AML-193 (cell line): ENCODE data around the gene CAMKMT.

Source experiments
- DNase-seq, 2 experiments: peaks; one replicate each; lab custom pipeline; 2025; lab: John Stamatoyannopoulos, UW

Gene CAMKMT

GRCh38 chr2:44801841-44802776 is 440.4 kb downstream of the CAMKMT start:
- DNase-seq, result no peak

DNA sequence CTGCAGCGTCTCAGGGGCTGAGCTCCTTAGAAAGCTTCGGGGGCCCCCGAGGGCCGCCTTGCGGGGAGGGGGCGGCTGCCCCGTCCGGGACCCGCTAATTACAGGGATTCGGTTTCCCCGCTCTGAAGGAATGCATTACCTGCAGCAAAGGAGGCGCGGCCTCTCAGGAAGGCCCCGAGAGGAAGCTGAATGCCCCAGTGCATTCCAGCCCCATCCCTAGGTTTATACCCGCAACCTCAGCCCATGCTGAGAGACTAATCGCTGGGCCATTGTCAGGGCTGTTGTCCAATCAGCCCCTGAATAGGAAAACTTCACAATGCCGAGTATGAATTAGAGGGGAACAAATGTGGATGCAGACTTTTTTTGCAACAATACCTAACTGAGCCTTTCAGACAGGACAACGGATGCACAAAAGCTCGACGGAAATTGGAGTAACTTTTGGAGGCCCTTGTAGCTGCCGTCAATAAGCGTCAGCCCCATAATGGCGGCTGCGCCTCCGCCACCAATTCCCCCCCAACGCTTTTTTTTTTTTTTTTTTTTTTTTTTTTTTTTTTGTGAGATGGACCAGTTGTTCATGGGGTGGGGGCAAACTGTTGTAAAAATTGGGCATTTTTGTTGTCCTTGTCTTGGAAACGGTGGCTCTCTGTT is 441.2 kb downstream of the CAMKMT start:
- DNase-seq, result no peak

DNA sequence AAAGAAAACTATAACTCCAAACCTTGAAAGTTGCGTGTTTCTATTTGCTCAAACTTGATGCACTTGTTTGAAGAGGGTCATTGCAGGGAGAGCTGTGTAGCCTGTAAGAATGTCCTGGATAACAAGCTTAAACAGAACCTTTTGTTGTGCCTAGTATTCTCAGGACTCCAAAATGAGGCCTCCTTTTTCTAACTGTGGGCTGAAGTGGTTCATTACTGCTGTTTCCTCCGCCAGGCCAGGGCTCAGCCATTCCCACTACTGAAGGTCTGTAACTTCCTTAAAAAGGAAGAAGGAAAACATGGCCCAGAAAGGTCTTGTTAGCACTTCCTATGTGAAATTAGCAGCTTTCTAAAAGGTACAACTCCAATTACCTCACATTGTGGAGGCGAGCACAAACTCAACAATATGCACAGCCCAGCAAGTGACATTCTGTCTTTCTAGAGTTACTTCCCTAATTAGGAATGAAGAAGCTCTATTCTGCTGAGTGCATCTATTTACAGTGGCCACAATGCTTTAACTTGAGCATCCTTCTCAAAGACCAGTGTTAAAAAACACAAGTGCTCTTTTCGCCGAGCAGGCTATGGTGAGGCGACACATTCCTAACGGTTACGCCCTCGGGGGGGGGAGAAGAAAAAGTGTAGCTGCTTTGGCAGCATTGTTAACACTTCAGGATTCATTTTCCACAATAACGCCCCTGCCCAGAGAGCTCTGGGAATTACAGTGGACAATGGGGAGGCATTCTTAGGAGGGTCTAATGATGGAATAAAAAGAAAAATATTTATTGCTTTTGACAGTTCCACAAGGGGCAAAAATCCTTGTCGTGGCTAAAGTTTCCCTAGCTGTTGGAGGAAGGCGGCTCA is 442.9 kb downstream of the CAMKMT start:
- no peak for DNase-seq

DNA sequence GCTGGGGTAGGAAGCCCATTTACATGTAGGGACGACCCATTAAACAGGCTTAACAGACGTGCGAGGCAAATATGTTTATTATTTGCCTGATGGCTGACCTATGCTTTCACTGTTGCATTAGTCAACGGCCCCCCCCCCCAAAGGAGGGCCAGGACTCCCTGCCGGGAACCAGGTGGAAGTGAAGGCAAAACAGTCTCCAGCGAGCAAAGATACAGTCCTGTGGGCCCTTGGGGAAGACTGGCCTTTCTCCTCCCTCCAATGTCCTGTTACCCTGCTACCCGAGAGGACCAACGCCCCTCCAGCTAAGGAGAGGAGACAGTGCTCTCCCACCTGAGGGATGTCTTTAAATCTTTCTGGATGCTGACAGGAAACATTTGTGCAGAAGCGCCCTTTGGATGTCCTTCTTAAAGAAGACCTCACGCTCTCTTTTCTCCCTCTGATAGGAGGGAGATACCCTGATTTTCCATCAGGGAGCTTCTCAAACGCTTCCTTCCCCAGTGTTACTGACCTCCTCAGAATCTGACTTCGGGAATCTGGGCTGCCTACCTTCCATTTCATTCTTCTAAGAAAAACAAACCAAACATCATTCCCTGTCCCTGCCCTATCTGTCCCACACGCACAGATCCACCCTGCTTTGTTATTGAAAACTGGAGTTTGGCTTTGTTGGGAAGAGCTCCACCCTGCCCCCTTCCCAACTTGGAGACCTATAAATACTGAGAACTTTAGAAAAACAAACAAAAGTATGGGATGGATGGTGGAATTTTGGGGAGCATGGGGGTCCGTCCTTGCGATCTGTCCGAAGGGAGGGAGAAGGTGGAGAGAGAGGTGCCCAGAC is 443.9 kb downstream of the CAMKMT start:
- no peak for DNase-seq

- no peak for DNase-seq
Measured at GRCh38 chr2:44807201-44808025, 445.7 kb downstream of the CAMKMT start.

DNA sequence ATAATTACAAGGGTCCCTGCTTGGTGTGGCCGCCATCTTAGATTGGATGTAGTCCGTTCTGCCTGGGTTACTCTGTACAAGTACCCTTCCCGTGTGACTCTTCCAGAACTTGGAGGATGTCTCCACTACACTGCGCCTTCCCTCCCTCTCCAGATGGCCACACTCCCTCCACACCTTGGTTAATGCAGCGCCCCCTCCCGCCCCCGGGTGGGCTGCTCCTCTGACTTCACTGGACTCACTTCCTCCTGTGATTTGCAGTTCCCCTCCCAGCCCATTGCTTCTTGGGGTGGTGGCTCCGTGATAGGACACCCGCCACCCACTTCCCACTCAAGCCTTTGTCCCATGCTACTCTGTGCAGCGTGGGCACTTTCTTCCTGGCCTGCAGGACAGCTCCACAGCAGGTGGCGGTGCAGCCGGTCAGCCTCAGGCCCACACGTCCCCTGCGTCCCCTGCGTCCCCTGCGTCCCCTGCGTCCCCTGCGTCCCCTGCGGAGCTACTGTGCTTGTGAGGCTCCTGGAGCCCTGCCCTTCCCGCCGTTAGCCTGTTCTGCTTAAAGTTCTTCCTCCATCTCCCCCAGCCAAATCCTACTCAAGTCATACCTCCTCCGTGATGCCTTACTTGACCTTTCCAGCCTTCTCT is 449.3 kb downstream of the CAMKMT start:
- peak; percentile 0 to 8 for DNase-seq

DNA sequence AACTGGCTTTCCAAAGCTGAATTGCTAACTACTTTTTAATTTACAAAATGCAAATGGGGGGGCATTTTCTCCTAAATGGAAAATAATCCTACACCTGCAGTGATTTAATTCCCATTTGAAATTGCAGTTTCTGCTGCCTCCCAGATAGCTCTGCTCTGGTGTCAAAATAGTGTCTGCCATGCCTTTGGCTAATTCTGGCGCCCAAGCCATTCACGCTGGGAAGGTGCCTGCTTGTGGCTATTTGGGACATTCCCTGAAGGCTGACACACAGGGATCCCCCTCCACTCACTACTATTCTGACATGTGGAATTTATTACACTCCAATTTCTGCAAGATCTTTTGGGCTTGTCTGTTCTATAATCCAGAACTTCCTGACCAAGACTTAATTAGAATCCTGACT is 451.4 kb downstream of the CAMKMT start:
- no peak for DNase-seq

- DNase-seq, result no peak
Measured at GRCh38 chr2:44813658-44814057, 451.9 kb downstream of the CAMKMT start.

DNA sequence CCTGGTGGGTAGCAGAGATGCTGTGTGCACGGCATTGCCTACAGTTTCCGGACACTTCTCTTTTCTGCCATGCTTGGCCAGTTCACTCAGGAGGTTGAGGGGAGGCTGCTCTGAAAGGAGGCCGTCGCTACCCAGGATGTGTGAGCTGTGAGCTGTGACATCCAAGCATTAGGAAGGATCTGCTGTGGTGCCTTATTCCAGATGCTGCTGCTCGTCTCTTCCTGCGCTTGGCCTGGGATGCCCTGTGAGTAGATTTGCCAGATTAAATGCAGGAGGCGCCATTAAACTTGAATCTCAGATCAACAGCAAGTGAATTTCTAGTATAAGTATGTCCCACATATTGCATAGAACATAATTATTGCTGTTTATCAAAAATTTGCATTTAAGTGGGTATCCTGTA is 455.5 kb downstream of the CAMKMT start:
- DNase-seq, result no peak

- no peak for DNase-seq
Measured at GRCh38 chr2:44817673-44818335, 456.1 kb downstream of the CAMKMT start.

DNA sequence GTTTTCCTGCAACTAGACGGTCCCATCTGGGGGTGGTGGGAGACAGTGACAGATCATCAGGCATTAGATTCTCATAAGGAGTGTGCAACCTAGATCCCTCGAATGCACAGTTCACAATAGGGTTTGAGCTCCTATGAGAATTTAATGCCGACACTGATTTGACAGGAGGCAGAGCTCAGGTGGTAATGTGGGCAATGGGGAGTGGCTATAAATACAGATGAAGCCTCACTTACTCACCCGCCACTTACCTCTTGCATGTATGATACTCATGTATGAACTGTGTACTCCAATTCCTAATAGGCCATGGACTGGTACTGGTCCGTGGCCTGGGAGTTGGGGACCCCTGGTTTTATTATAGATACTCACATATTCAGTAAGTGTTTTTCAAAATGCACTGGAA is 457.3 kb downstream of the CAMKMT start:
- DNase-seq, result no peak

DNA sequence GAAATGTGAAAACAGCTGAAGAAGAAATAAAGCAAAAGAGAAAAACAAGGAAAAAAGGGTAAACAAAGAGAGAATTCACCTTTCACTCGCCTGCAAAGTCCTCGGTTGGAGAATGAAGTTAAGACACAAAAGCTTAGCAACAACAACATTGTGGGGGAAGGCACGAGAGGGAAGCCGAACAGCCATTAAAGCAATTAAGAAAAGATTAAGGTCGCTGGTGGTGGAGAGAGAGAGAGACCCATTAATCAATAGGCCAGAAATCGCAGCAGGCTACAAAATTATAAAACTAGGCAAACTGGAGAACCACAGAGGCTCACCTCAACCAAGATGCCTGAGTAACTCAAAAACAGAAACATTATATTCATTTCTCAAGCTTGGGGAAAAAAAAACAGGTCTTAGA is 459.8 kb downstream of the CAMKMT start:
- no peak for DNase-seq

DNA sequence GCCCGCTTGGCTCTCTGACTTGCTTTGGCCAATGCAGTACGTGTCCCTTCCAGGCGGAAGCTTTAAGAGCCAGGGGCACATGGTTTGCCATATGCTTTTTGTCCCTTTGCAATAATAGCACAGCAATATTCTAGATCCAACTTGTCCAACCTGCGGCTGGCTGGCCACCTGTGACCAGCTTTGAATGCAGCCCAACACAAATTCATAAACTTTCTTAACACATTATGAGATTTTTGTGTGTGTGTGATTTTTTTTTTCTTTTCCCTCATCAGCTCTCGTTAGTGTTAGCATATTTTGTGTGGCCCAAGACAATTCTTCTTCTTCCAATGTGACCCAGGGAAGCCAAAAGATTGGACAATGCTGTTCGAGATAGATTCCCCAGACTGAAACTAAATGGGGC is 460.4 kb downstream of the CAMKMT start:
- no peak for DNase-seq
